GM18858 (cell line): ENCODE measurements around the gene SLAMF8.

Experiments
- ATAC-seq: cut with Tn5 transposase; IDR thresholded peaks from one replicate; pipeline ENCODE4 v1.9.1; 2021; ENCODE audit not compliant: unreplicated experiment

The SLAMF8 gene

GRCh38 chr1:159868766-159869165 is 42.1 kb downstream of the SLAMF8 start:
- ATAC-seq = no peak

GRCh38 chr1:159869173-159869572 is 42.5 kb downstream of the SLAMF8 start:
- ATAC-seq = no peak

GRCh38 chr1:159869607-159870006 is 42.9 kb downstream of the SLAMF8 start:
- ATAC-seq = no peak

- ATAC-seq = no peak
These were observed 44.0 kb downstream of the SLAMF8 start for GRCh38 chr1:159870704-159871103.

- no peak for ATAC-seq
These were observed 46.2 kb downstream of the SLAMF8 start for GRCh38 chr1:159872891-159873290.

- ATAC-seq = no peak
These were observed 47.0 kb downstream of the SLAMF8 start for GRCh38 chr1:159873530-159874143.

- ATAC-seq = no peak
These were observed 51.2 kb downstream of the SLAMF8 start for GRCh38 chr1:159877695-159878444.

GRCh38 chr1:159879136-159879535 is 52.5 kb downstream of the SLAMF8 start:
- ATAC-seq = no peak

- no peak for ATAC-seq
These were observed 53.3 kb downstream of the SLAMF8 start for GRCh38 chr1:159879977-159880376.

- ATAC-seq = no peak
These were observed 53.8 kb downstream of the SLAMF8 start for GRCh38 chr1:159880430-159880829.

GRCh38 chr1:159881622-159882526 is 55.2 kb downstream of the SLAMF8 start:
- ATAC-seq = no peak

- no peak for ATAC-seq
These were observed 55.8 kb downstream of the SLAMF8 start for GRCh38 chr1:159882527-159882862.

- no peak for ATAC-seq
These were observed 56.5 kb downstream of the SLAMF8 start for GRCh38 chr1:159883134-159883533.

GRCh38 chr1:159884296-159884695 is 57.6 kb downstream of the SLAMF8 start:
- ATAC-seq = no peak
